ENCODE measurements around the gene DOCK2.

- TF ChIP-seq EZH2 (IDR thresholded peaks at IDR 0.05; ENCODE audit: low read length, missing control alignments) (no peak), CTCF (conservative IDR thresholded peaks at IDR 0.05 in 1 of 2, IDR thresholded peaks at IDR 0.05 in 1 of 2; ENCODE audit: low read depth in 1 of 2, low read length in 2 of 2) (no peak)
Observed at GRCh38 chr5:169942181-169942580, 305.1 kb downstream of the DOCK2 start.

Data from fibroblast of lung (primary cell).